GM23338 (cell line): ENCODE measurements around the gene GGT7. TPM values are rescaled to one million over a fixed set of nuclear protein-coding genes. Genes with fewer than 3 reads are reported as not detected.

Experiments
- ATAC-seq: fragments of 200-7000 bp; cut with Tn5 transposase; 3 replicates; pipeline ENCODE4 v1.9.1; 2020
- DNase-seq: peaks from one replicate; pipeline ENCODE4 v3.0.0-alpha.2; 2015; ENCODE audit warnings: low spot score
- H2AFZ ChIP-seq: fragments of 200-600 bp; sonication (generic); 2 replicates; pipeline ENCODE4 v1.8.0; 2016; ENCODE audit warnings: antibody characterized with exemption, mild to moderate bottlenecking, moderate library complexity
- H3F3A ChIP-seq: fragments of 200-600 bp; sonication (generic); replicated peaks from 2 replicates; pipeline ENCODE4 v1.8.0; 2017; ENCODE audit warnings: antibody characterized with exemption, mixed run types, low read depth
- H3K27ac ChIP-seq: fragments of 200-600 bp; sonication (generic); 2 replicates; pipeline ENCODE4 v1.6.1; 2016; ENCODE audit warnings: low read depth
- H3K27me3 ChIP-seq: fragments of 200-600 bp; sonication (generic); 2 replicates; pipeline ENCODE4 v1.8.0; 2016; ENCODE audit warnings: mild to moderate bottlenecking, mixed run types, moderate library complexity; ENCODE audit not compliant: insufficient read depth
- H3K36me3 ChIP-seq: fragments of 200-600 bp; sonication (generic); 2 replicates; pipeline ENCODE4 v1.8.0; 2016; ENCODE audit warnings: mild to moderate bottlenecking; ENCODE audit not compliant: insufficient read depth
- H3K4me1 ChIP-seq: fragments of 200-600 bp; sonication (generic); 2 replicates; pipeline ENCODE4 v1.8.0; 2016; ENCODE audit warnings: mild to moderate bottlenecking, moderate library complexity; ENCODE audit not compliant: insufficient read depth
- H3K4me2 ChIP-seq: fragments of 200-600 bp; sonication (generic); 2 replicates; pipeline ENCODE4 v1.7.1; 2017; ENCODE audit warnings: mixed run types
- H3K4me3 ChIP-seq: fragments of 200-600 bp; sonication (generic); 2 replicates; pipeline ENCODE4 v1.6.1; 2016; ENCODE audit warnings: mixed run types
- H3K79me2 ChIP-seq: fragments of 200-600 bp; sonication (generic); replicated peaks from 2 replicates; pipeline ENCODE4 v1.8.0; 2017; ENCODE audit warnings: mild to moderate bottlenecking; ENCODE audit not compliant: insufficient read depth
- H3K9me2 ChIP-seq: fragments of 200-600 bp; sonication (generic); 2 replicates; pipeline ENCODE4 v1.8.0; 2017; ENCODE audit not compliant: insufficient read depth
- H4K20me1 ChIP-seq: fragments of 200-600 bp; sonication (generic); replicated peaks from 2 replicates; pipeline ENCODE4 v1.8.0; 2017; ENCODE audit warnings: mild to moderate bottlenecking; ENCODE audit not compliant: insufficient read depth
- H3K27ac Mint-ChIP-seq: 2 replicates; pipeline ENCODE4 v1.8.0; 2020; ENCODE audit warnings: inconsistent platforms, mild to moderate bottlenecking, moderate library complexity, mixed read lengths
- H3K27me3 Mint-ChIP-seq: 3 replicates; pipeline ENCODE4 v1.8.0; 2022; ENCODE audit warnings: low read depth, mild to moderate bottlenecking, moderate library complexity, mixed read lengths, inconsistent platforms; ENCODE audit not compliant: insufficient read depth, poor library complexity
- H3K36me3 Mint-ChIP-seq: 3 replicates; pipeline ENCODE4 v1.8.0; 2021; ENCODE audit warnings: low read depth, mild to moderate bottlenecking, inconsistent platforms, moderate library complexity, mixed read lengths
- H3K4me1 Mint-ChIP-seq: 3 replicates; pipeline ENCODE4 v1.8.0; 2020; ENCODE audit warnings: mild to moderate bottlenecking, inconsistent platforms, mixed read lengths
- H3K4me3 Mint-ChIP-seq: 3 replicates; pipeline ENCODE4 v1.8.0; 2021; ENCODE audit warnings: moderate library complexity, mild to moderate bottlenecking, inconsistent platforms, mixed read lengths
- H3K9me3 Mint-ChIP-seq: 3 replicates; pipeline ENCODE4 v1.8.0; 2020; ENCODE audit warnings: moderate library complexity, mild to moderate bottlenecking, inconsistent platforms, mixed read lengths
- CREB1 ChIP-seq: fragments of 250-450 bp; sonication (Bioruptor Pico); IDR thresholded peaks from 2 replicates; pipeline ENCODE4 v1.5.0; 2020; ENCODE audit warnings: low read depth, mild to moderate bottlenecking, moderate library complexity
- EZH2phosphoT487 ChIP-seq: fragments of 200-600 bp; sonication (generic); IDR thresholded peaks from one replicate; pipeline ENCODE4 v1.8.1; 2018; ENCODE audit warnings: antibody characterized with exemption; ENCODE audit not compliant: unreplicated experiment
- JUNB ChIP-seq: IDR thresholded peaks from one replicate; pipeline ENCODE4 v1.6.1; 2016; ENCODE audit warnings: antibody characterized with exemption; ENCODE audit not compliant: unreplicated experiment
- NANOG ChIP-seq: IDR thresholded peaks from 2 replicates; pipeline ENCODE4 v1.6.1; 2016; ENCODE audit warnings: antibody characterized with exemption, borderline replicate concordance
- POLR2AphosphoS5 ChIP-seq: IDR thresholded peaks from 2 replicates; pipeline ENCODE4 v1.6.1; 2016; ENCODE audit warnings: antibody characterized with exemption, low read depth
- REST ChIP-seq: IDR thresholded peaks from one replicate; pipeline ENCODE4 v1.6.1; 2018; ENCODE audit warnings: antibody characterized with exemption; ENCODE audit not compliant: unreplicated experiment
- STAT1 ChIP-seq: IDR thresholded peaks from one replicate; pipeline ENCODE4 v1.6.1; 2016; ENCODE audit warnings: antibody characterized with exemption; ENCODE audit not compliant: unreplicated experiment
- ZNF331 ChIP-seq: fragments of 250-450 bp; sonication (Bioruptor Pico); IDR thresholded peaks from 2 replicates; pipeline ENCODE4 v1.5.0; 2020; ENCODE audit warnings: low read depth, mild to moderate bottlenecking, moderate library complexity
- polyA plus RNA-seq: library from polyadenylated mRNA; unstranded; fragments of >200 nt; fragmentation: Nextera tagmentation; extraction: Ambion mirVana; gene quantifications from 2 replicates; pipeline ENCODE4 v1.2.1, GENCODE V29; 2016
- total RNA-seq: library from RNA; depleted of rRNA; stranded (reverse); fragments of >200 nt; shearing (Covaris generic); gene quantifications from 2 replicates; pipeline ENCODE4 v1.2.3, GENCODE V29; 2014
- TF ChIP-seq, protein P1 (sequence below): IDR thresholded peaks from 2 replicates; pipeline ENCODE4 v1.6.1; 2016; ENCODE audit warnings: antibody characterized with exemption
- TF ChIP-seq, protein P2 (sequence below), 2 experiments: fragments of 200-600 bp in 1 of 2; sonication (generic) in 1 of 2; conservative IDR thresholded peaks; 2 replicates each; pipeline versions ENCODE4 v1.5.1 to v1.6.1; 2016 to 2017; ENCODE audit warnings: antibody characterized with exemption in 2 of 2, low read depth in 2 of 2, mild to moderate bottlenecking in 2 of 2, moderate library complexity in 1 of 2

GGT7 gene
- total and polyA plus RNA-seq, 2 experiments from 2014 or later: 23.6 to 24.6 TPM

- Histone ChIP-seq H3K79me2 (no peaks in the 10 kb centered on the region), H3K4me3 (no peak overlapping the region), H3K27ac (no peak overlapping the region), H3K9me2 (no peaks in the 10 kb centered on the region), H3K27me3 (no peaks in the 10 kb centered on the region), H3F3A (0 out of 2 replicates have a peak, but pooled peaks cover 4% of the 10 kb centered on the region), H3K36me3 (no peaks in the 10 kb centered on the region), H2AFZ (no peak overlapping the region), H4K20me1 (no peaks in the 10 kb centered on the region), H3K4me2 (no peak overlapping the region), H3K4me1 (peaks cover 8% of the 10 kb centered on the region)
- Mint-ChIP-seq H3K27ac (no peak overlapping the region), H3K36me3 (peaks cover 10% of the 10 kb centered on the region), H3K27me3 (peaks cover 5% of the 10 kb centered on the region), H3K9me3 (no peaks in the 10 kb centered on the region), H3K4me1 (peaks cover 16% of the 10 kb centered on the region), H3K4me3 (no peak overlapping the region)
- no peak for TF ChIP-seq JUNB
- TF ChIP-seq STAT1: no peak
- no peak for TF ChIP-seq POLR2AphosphoS5
- TF ChIP-seq CREB1 (CRISPR knock-in tag): no peak
- TF ChIP-seq, protein P1, sequence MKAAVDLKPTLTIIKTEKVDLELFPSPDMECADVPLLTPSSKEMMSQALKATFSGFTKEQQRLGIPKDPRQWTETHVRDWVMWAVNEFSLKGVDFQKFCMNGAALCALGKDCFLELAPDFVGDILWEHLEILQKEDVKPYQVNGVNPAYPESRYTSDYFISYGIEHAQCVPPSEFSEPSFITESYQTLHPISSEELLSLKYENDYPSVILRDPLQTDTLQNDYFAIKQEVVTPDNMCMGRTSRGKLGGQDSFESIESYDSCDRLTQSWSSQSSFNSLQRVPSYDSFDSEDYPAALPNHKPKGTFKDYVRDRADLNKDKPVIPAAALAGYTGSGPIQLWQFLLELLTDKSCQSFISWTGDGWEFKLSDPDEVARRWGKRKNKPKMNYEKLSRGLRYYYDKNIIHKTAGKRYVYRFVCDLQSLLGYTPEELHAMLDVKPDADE: no peak
- DNase-seq (no peak), ATAC-seq (no peak)
Measured at GRCh38 chr20:34859367-34859766, 13.3 kb downstream of the GGT7 start.

DNA sequence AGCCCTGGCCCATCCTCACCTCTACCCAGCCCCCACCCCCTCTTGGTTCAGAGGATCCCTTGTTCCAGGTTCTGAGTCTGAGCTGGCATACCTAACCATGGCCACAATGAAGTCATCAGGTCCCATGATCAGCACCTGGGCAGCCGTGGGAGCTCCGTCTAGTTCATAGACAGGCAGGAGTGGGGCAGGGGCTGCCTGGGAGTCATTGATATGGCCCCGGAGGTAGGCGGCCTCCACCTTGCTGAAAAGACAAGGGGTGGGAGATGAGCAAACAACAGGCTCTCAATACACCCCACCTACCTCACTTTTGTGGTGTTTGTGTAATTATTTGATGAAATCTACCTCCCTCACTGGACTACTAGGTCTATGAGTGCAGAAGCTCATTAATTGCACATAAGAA is 20.4 kb downstream of the GGT7 start:
- H3K9me3 Mint-ChIP-seq: no peaks in the 10 kb centered on the region
- Histone ChIP-seq H3K79me2 (no peaks in the 10 kb centered on the region), H4K20me1 (no peaks in the 10 kb centered on the region), H3K9me2 (no peaks in the 10 kb centered on the region), H3K36me3 (no peaks in the 10 kb centered on the region; the same call in 1 of the 2 replicates), H3K27ac (no peak overlapping the region), H3F3A (no peaks in the 10 kb centered on the region), H3K4me2 (no peak overlapping the region), H3K4me3 (no peak overlapping the region), H3K27me3 (no peaks in the 10 kb centered on the region), H3K4me1 (no peaks in the 10 kb centered on the region), H2AFZ (no peak overlapping the region)
- no peaks in the 10 kb centered on the region for H3K4me1 Mint-ChIP-seq
- peaks cover 14% of the 10 kb centered on the region for H3K36me3 Mint-ChIP-seq
- H3K4me3 Mint-ChIP-seq: no peak overlapping the region
- DNase-seq: no peak
- ATAC-seq: no peak
- H3K27ac Mint-ChIP-seq: no peak overlapping the region
- no peaks in the 10 kb centered on the region for H3K27me3 Mint-ChIP-seq
- TF ChIP-seq STAT1: no peak
- TF ChIP-seq, protein P2, sequence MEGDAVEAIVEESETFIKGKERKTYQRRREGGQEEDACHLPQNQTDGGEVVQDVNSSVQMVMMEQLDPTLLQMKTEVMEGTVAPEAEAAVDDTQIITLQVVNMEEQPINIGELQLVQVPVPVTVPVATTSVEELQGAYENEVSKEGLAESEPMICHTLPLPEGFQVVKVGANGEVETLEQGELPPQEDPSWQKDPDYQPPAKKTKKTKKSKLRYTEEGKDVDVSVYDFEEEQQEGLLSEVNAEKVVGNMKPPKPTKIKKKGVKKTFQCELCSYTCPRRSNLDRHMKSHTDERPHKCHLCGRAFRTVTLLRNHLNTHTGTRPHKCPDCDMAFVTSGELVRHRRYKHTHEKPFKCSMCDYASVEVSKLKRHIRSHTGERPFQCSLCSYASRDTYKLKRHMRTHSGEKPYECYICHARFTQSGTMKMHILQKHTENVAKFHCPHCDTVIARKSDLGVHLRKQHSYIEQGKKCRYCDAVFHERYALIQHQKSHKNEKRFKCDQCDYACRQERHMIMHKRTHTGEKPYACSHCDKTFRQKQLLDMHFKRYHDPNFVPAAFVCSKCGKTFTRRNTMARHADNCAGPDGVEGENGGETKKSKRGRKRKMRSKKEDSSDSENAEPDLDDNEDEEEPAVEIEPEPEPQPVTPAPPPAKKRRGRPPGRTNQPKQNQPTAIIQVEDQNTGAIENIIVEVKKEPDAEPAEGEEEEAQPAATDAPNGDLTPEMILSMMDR (conservative IDR thresholded peaks at IDR 0.05; ENCODE audit: low read depth in 2 of 2): no peak
- TF ChIP-seq JUNB: no peak
- TF ChIP-seq POLR2AphosphoS5: no peak
- no peak for TF ChIP-seq ZNF331 (CRISPR knock-in tag)
- TF ChIP-seq, protein P1: no peak
- no peak for TF ChIP-seq NANOG
- TF ChIP-seq EZH2phosphoT487: no peak
- TF ChIP-seq REST: no peak
